ENCODE results near the gene DIDO1.
"Not testable (repeated sequence)": the region's sequence is repeated elsewhere in the genome, so short reads cannot be mapped to it uniquely, and the experiment has no call there.

Gene DIDO1

GRCh38 chr20:62933966-62934365, 7.7 kb upstream of the DIDO1 start:
- no peak overlapping the region for H3K27ac Mint-ChIP-seq
- H3K36me3 Mint-ChIP-seq (ENCODE audit: low read depth) = peaks cover 15% of the 10 kb centered on the region
- no peak overlapping the region for H3K4me3 Mint-ChIP-seq
- H3K27me3 Mint-ChIP-seq = no peaks in the 10 kb centered on the region
- no peaks in the 10 kb centered on the region for H3K9me3 Mint-ChIP-seq
- H3K4me1 Mint-ChIP-seq (ENCODE audit: low read depth) = peaks cover 48% of the 10 kb centered on the region

- Mint-ChIP-seq H3K27me3 (no peaks in the 10 kb centered on the region), H3K36me3 (ENCODE audit: low read depth) (peaks cover 4% of the 10 kb centered on the region), H3K27ac (no peak overlapping the region), H3K4me1 (ENCODE audit: low read depth) (peaks cover 59% of the 10 kb centered on the region), H3K9me3 (no peaks in the 10 kb centered on the region), H3K4me3 (no peak overlapping the region)
Measured at GRCh38 chr20:62931464-62931863, 5.2 kb upstream of the DIDO1 start.

- Mint-ChIP-seq H3K36me3 (ENCODE audit: low read depth) (peaks cover 11% of the 10 kb centered on the region), H3K27ac (peak overlapping the region; percentile 74), H3K27me3 (no peaks in the 10 kb centered on the region), H3K4me3 (peak overlapping the region; percentile 86), H3K4me1 (ENCODE audit: low read depth) (peaks cover 74% of the 10 kb centered on the region), H3K9me3 (no peaks in the 10 kb centered on the region)
Measured at GRCh38 chr20:62929051-62929538, 2.8 kb upstream of the DIDO1 start.

GRCh38 chr20:62928246-62928939, 2.1 kb upstream of the DIDO1 start:
- H3K4me3 Mint-ChIP-seq = peak overlapping the region; percentile 86
- H3K4me1 Mint-ChIP-seq (ENCODE audit: low read depth) = peaks cover 81% of the 10 kb centered on the region
- H3K9me3 Mint-ChIP-seq = no peaks in the 10 kb centered on the region
- H3K27ac Mint-ChIP-seq = peak overlapping the region; percentile 74
- peaks cover 11% of the 10 kb centered on the region for H3K36me3 Mint-ChIP-seq (ENCODE audit: low read depth)
- no peaks in the 10 kb centered on the region for H3K27me3 Mint-ChIP-seq

GRCh38 chr20:62927128-62927705, 912 bp upstream of the DIDO1 start:
- peaks cover 87% of the 10 kb centered on the region for H3K4me1 Mint-ChIP-seq (ENCODE audit: low read depth)
- H3K9me3 Mint-ChIP-seq = no peaks in the 10 kb centered on the region
- no peaks in the 10 kb centered on the region for H3K27me3 Mint-ChIP-seq
- H3K4me3 Mint-ChIP-seq = peak overlapping the region; percentile 83
- peaks cover 7% of the 10 kb centered on the region for H3K36me3 Mint-ChIP-seq (ENCODE audit: low read depth)
- peak overlapping the region; percentile 83 for H3K27ac Mint-ChIP-seq

GRCh38 chr20:62925420-62926228, 681 bp downstream of the DIDO1 start:
- peak overlapping the region; percentile 94 for H3K4me3 Mint-ChIP-seq
- no peaks in the 10 kb centered on the region for H3K27me3 Mint-ChIP-seq
- peaks cover 7% of the 10 kb centered on the region for H3K36me3 Mint-ChIP-seq (ENCODE audit: low read depth)
- no peaks in the 10 kb centered on the region for H3K9me3 Mint-ChIP-seq
- H3K4me1 Mint-ChIP-seq (ENCODE audit: low read depth) = peaks cover 83% of the 10 kb centered on the region
- peak overlapping the region; percentile 97 for H3K27ac Mint-ChIP-seq

GRCh38 chr20:62925076-62925419, 1.3 kb downstream of the DIDO1 start:
- Mint-ChIP-seq H3K9me3 (no peaks in the 10 kb centered on the region), H3K4me1 (ENCODE audit: low read depth) (peaks cover 83% of the 10 kb centered on the region), H3K27ac (peak overlapping the region; percentile 97), H3K4me3 (peak overlapping the region; percentile 94), H3K27me3 (no peaks in the 10 kb centered on the region), H3K36me3 (ENCODE audit: low read depth) (peaks cover 7% of the 10 kb centered on the region)

GRCh38 chr20:62924442-62925075, 1.7 kb downstream of the DIDO1 start:
- Mint-ChIP-seq H3K9me3 (no peaks in the 10 kb centered on the region), H3K27ac (peak overlapping the region; percentile 97), H3K4me3 (peak overlapping the region; percentile 94), H3K27me3 (no peaks in the 10 kb centered on the region), H3K36me3 (ENCODE audit: low read depth) (peaks cover 7% of the 10 kb centered on the region), H3K4me1 (ENCODE audit: low read depth) (peaks cover 83% of the 10 kb centered on the region)

GRCh38 chr20:62923669-62924441, 2.5 kb downstream of the DIDO1 start:
- Mint-ChIP-seq H3K9me3 (no peaks in the 10 kb centered on the region), H3K27me3 (no peaks in the 10 kb centered on the region), H3K4me1 (ENCODE audit: low read depth) (peaks cover 87% of the 10 kb centered on the region), H3K36me3 (ENCODE audit: low read depth) (peaks cover 7% of the 10 kb centered on the region), H3K4me3 (peak overlapping the region; percentile 94), H3K27ac (peak overlapping the region; percentile 97)

- H3K9me3 Mint-ChIP-seq; H3K27me3 Mint-ChIP-seq; H3K36me3 Mint-ChIP-seq (ENCODE audit: low read depth): not testable (repeated sequence)
- Mint-ChIP-seq H3K27ac (peak overlapping the region; percentile 94), H3K4me1 (ENCODE audit: low read depth) (peaks cover 87% of the 10 kb centered on the region), H3K4me3 (peak overlapping the region; percentile 80)
Measured at GRCh38 chr20:62923059-62923668, 3.1 kb downstream of the DIDO1 start.

GRCh38 chr20:62922451-62922921, 3.8 kb downstream of the DIDO1 start:
- Mint-ChIP-seq H3K9me3 (no peaks in the 10 kb centered on the region), H3K27me3 (no peaks in the 10 kb centered on the region), H3K27ac (peak overlapping the region; percentile 94), H3K4me3 (peak overlapping the region; percentile 80), H3K4me1 (ENCODE audit: low read depth) (peaks cover 87% of the 10 kb centered on the region), H3K36me3 (ENCODE audit: low read depth) (peaks cover 7% of the 10 kb centered on the region)

GRCh38 chr20:62921119-62921687, 5.1 kb downstream of the DIDO1 start:
- Mint-ChIP-seq H3K9me3 (no peaks in the 10 kb centered on the region), H3K36me3 (ENCODE audit: low read depth) (peaks cover 16% of the 10 kb centered on the region), H3K4me1 (ENCODE audit: low read depth) (peaks cover 89% of the 10 kb centered on the region), H3K27ac (peak overlapping the region; percentile 86), H3K4me3 (peak overlapping the region; percentile 63), H3K27me3 (no peaks in the 10 kb centered on the region)

- H3K27ac Mint-ChIP-seq = peak overlapping the region; percentile 86
- H3K4me1 Mint-ChIP-seq (ENCODE audit: low read depth) = peaks cover 96% of the 10 kb centered on the region
- no peaks in the 10 kb centered on the region for H3K27me3 Mint-ChIP-seq
- H3K9me3 Mint-ChIP-seq = no peaks in the 10 kb centered on the region
- peaks cover 11% of the 10 kb centered on the region for H3K36me3 Mint-ChIP-seq (ENCODE audit: low read depth)
- H3K4me3 Mint-ChIP-seq = peak overlapping the region; percentile 67
Measured at GRCh38 chr20:62920039-62920645, 6.2 kb downstream of the DIDO1 start.
